Pons (tissue), 1 donor: ENCODE results near the gene NUDT2.

Source experiments
- DNase-seq: peaks from one replicate; pipeline ENCODE4 v3.0.0-alpha.2; 2016; ENCODE audit warnings: low spot score

The NUDT2 gene

GRCh38 chr9:34370970-34371880 is 41.9 kb downstream of the NUDT2 start:
- no peak for DNase-seq

GRCh38 chr9:34371886-34372466 is 42.6 kb downstream of the NUDT2 start:
- DNase-seq: no peak

- no peak for DNase-seq
Measured at GRCh38 chr9:34372467-34373011, 43.2 kb downstream of the NUDT2 start.

GRCh38 chr9:34373749-34374148 is 44.4 kb downstream of the NUDT2 start:
- DNase-seq: no peak

- DNase-seq: no peak
Measured at GRCh38 chr9:34374339-34374738, 45.0 kb downstream of the NUDT2 start.

- DNase-seq: no peak
Measured at GRCh38 chr9:34374905-34375552, 45.7 kb downstream of the NUDT2 start.

- peak; percentile 58 for DNase-seq
Measured at GRCh38 chr9:34375901-34376595, 46.7 kb downstream of the NUDT2 start.

- peak; percentile 94 for DNase-seq
Measured at GRCh38 chr9:34376596-34377403, 47.4 kb downstream of the NUDT2 start, which contains the start of gene MYORG. Gene MYORG (minus strand): TSS chr9:34376898. CDS start chr9:34372943, 3,955 bp downstream.

- no peak for DNase-seq
Measured at GRCh38 chr9:34377404-34377746, 48.0 kb downstream of the NUDT2 start.

- DNase-seq: no peak
Measured at GRCh38 chr9:34378376-34379060, 49.1 kb downstream of the NUDT2 start.

GRCh38 chr9:34379334-34380033 is 50.1 kb downstream of the NUDT2 start:
- peak; percentile 92 for DNase-seq

- no peak for DNase-seq
Measured at GRCh38 chr9:34380034-34380510, 50.7 kb downstream of the NUDT2 start.

- peak; percentile 54 for DNase-seq
Measured at GRCh38 chr9:34380511-34381315, 51.3 kb downstream of the NUDT2 start.

GRCh38 chr9:34381323-34381722 is 52.0 kb downstream of the NUDT2 start:
- no peak for DNase-seq

GRCh38 chr9:34382054-34382453 is 52.7 kb downstream of the NUDT2 start:
- DNase-seq: no peak

GRCh38 chr9:34382879-34383278 is 53.5 kb downstream of the NUDT2 start:
- no peak for DNase-seq

- no peak for DNase-seq
Measured at GRCh38 chr9:34383904-34384303, 54.5 kb downstream of the NUDT2 start.

GRCh38 chr9:34384368-34385165 is 55.2 kb downstream of the NUDT2 start:
- DNase-seq: no peak
